Measurements from ENCODE around the gene LRRFIP1.

Gene LRRFIP1

DNA sequence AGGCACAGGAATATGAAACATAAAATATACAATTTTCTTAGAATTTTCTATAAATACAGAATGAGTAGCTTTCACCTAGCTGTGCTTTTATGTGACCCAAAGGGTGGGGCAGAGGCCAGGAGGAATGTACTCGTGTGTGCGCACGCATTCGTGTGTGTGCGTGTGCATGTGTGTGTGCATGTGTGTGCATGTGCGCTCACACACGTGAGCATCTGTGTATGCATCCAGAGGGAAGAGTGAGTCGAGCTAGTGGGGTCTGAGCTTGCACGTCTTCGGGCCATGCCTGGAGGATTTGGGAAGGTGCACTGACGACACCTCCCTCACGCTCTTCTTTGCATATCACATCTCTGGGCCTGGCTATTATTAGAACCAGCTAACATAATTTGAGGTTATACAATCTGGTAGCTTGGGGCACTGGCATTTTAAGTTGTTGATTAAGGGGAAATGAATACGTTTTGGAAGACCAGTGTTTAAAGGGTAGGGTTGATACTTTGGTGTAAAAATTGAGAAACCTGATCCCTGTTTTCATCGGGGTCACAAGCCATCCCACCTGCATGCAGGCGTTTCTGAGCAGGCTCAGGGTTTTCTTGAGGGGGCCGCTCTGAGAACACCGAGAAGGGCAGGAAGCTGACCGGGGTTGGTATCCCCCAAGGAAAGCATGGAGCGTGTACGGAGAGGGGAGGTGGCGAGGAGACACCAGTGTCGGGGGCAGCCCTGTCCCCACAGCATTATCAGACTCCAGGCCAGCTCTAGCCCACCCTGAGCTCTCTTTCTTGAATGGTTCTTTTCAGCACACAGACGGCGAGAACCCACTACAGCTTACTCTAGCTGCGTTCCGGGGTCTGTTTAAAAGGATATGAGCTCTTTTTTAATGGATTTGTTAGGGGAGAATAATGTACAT lies 85.3 kb downstream of the LRRFIP1 start:
- no peak for DNase-seq (ENCODE audit: low read depth, low spot score)
- H3K4me3 ChIP-seq (ENCODE audit: low read length) = no peak overlapping the region

DNA sequence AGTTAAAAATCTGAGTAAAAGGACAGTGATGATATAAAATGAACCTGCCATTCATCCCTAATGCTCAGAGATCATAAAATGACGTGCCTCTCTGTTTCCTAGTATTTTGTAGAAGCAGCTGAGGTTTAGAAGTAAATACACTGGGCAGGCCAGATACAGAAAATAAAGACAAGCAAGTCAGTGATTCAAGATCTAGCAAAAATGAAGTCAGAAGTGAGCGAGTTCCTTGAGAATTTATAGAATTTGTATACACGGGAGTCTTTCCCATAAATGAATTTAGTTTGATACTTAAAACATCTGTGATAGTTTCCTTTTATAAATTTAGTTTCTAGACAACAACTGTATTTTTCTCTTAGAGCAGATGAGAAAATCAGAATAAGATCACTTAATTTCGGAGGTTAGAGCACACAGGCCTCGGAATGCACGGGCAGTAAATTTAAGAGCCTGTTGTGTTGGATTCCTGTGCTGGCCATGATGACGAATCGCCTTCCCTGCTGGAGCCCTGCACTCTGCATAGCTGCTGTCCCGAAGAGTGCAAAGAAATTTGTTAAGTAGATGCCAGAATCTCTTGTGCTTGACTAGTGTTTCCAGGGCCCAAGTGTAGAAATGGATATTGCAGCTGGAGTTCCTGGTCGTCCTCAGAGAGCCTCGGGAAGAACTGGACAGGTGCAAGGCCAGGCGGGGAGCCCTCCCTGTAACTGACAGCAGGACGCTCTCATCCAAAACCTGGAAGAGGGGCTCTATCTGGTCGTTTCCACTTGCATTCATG lies 87.5 kb downstream of the LRRFIP1 start:
- DNase-seq (ENCODE audit: low read depth, low spot score) = no peak
- H3K4me3 ChIP-seq (ENCODE audit: low read length) = no peak overlapping the region

DNA sequence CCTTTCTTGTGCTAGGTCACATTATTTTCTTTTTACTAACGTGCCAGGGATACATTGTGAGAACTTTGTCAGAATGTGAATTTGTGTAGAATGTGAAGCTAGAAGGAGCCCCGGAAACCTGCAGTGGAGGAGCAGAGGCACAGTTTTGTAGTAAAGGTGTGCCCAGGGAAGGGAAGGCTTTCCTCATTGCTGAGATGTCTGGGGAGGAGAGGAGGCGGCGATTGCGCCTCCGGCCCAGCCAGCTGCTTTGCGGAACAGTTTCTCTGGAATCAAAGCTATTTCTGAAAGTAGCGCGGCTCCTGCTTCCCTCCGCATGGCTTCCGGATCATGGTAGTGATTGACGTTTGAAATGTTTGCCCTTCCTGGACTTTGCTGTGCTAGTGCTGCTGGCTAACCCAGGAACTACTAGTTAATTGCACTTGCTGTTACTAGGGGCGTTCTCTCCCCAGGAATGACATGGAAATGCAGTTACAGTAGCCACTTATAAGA lies 88.1 kb downstream of the LRRFIP1 start:
- H3K4me3 ChIP-seq (ENCODE audit: low read length) = no peak overlapping the region
- no peak for DNase-seq (ENCODE audit: low read depth, low spot score)

DNA sequence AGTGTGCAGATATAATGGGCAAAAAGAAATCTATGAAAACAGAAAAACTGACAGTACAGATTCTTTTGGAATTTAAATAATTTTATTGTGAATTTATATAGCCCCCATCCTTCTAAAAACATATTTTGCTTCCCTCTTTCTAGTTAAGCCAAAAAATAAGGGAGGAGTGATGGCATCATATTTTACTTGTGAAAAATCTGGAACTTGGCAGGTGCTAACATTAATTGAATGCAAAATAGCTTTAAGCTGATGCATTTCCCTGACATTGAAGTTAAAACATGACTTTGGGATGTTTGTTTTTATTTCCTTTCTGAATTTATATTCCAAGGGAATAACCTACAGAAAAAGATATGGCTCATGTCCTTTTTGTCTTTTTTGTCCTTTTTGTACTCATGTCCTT lies 88.6 kb downstream of the LRRFIP1 start:
- no peak for DNase-seq (ENCODE audit: low read depth, low spot score)
- no peak overlapping the region for H3K4me3 ChIP-seq (ENCODE audit: low read length)

DNA sequence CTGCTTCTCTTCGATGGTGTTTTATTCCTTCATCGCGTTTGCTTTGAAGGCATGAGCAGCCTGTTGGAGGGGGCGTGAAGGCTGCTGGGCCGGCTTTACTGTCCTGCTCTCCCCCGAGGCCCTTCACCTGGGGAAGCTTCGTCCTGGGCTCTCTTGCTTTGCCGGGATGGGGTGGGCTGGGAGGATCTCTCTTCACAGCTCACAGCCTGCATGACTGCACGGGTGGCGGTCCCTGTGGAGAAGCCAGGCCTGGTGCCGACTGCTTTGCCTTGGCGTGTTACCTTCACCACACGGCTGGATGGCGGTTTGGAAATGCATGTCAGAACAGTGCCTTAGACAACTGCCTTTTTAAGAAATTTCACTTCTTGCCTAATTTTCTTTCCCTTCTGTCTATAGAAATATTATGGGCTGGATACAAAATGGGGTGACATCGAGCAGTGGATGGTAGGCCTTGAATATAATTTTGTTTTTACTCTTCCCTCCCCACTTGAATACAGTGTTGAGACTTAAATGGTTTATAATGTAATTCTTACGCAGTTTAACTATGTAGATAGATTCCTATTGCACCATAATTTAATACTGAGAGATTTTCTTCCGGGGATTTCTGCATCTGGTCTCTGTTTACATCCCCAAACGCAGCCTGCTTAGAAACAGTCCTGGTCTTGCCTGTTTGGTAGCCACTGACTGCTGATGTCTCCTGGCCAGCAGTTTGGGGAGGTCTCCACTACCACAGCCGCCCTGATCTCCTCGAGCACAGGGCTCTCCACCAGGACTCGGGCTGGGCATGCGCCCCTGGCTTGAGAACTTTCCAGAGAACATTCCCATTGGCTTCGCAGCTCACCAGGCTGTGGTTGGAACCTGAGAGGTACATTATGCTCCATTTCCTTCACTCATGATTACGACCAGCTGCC lies 90.2 kb downstream of the LRRFIP1 start:
- no peak overlapping the region for H3K4me3 ChIP-seq (ENCODE audit: low read length)
- DNase-seq (ENCODE audit: low read depth, low spot score) = no peak

DNA sequence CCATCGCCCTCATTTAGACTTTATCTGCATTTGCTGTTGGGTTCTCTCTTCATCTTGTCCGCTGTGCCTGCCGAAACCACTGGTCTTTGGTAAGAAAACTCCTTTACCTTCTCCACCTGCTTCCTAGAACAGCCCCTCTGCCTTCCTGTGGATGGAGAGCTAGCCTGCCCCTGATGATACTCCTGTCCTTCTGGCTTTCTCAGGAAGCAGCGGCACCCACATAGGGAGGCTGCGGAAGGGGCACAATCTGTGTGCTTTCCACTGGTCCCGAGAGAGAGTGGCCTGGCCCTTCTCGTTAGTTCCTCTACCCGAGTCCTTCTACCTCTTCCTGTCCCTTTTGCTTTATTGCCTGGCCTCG lies 90.9 kb downstream of the LRRFIP1 start:
- no peak for DNase-seq (ENCODE audit: low read depth, low spot score)
- H3K4me3 ChIP-seq (ENCODE audit: low read length) = no peak overlapping the region

DNA sequence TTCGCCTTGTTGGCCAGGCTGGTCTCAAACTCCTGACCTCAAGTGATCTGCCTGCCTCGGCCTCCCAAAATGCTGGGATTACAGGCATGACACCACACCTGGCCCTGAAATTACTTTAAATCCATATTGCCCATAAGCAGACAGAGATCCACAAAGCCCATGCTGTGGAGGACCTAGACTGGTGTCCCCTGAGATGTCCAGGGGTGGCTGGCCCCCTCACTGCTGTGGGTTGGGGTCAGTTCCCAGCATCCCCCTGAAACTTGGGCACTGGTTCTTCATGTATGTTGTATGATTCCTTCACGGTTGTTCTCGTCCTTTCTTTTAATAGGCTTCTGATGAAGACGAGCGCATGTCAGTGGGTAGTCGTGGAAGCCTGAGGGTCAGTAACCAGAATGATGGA lies 93.1 kb downstream of the LRRFIP1 start:
- no peak for DNase-seq (ENCODE audit: low read depth, low spot score)
- no peak overlapping the region for H3K4me3 ChIP-seq (ENCODE audit: low read length)

DNA sequence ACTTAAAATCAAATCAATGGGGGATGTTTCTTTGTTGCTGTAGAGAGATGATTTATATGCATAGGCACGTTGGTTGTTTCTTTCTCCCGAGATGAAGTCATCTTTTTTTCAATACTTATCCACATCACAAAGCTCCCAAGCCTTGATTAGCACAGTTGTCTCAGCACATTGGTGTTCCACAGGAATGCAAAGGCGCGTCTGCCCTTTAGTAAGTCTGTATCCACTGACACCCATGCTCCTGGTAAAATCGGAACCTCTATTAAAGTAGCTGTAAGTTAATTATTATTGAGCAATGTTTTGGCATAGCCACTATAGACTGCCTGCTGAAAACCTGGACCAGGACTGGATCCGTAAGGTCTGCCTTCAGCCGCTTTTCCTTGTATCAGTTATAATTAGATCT lies 93.6 kb downstream of the LRRFIP1 start:
- DNase-seq (ENCODE audit: low read depth, low spot score) = no peak
- H3K4me3 ChIP-seq (ENCODE audit: low read length) = no peak overlapping the region

DNA sequence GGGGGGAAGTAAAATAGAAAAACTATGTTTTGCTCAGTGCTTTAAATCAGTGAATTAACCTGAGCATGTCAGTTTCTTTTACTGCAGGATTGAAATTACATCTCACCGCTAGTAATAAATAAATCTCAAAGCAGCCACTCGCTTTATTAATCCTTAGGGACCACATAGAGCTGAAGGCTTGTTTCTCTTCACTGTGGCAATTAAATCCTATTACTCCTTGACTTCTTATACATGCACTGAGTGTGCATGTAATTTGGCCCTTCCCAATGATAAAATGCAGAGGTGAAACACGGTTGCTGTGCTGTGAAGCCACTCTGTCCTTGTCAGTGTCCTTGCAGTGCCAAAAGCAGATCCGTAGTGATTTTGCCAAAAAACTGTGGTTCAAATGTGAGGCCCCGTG lies 94.1 kb downstream of the LRRFIP1 start:
- no peak for DNase-seq (ENCODE audit: low read depth, low spot score)
- no peak overlapping the region for H3K4me3 ChIP-seq (ENCODE audit: low read length)

DNA sequence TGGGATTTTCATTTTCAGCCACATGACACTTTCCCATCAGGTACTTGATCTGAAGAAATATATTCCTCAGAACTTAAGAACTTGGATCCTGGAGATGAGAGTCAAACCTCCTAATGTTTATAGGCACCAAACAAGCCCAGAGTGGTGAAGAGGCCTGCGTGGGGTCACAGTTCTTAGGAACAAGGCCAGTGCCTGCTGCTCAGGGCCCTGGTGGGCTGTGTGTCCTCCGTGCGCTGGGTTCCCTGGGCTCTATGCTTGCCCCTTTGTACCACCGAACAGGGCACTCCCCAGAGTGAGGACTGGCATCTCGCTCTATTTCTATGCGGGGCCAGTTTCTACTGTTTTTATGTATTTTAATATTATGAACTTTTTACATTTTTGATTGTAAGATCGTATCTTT lies 95.2 kb downstream of the LRRFIP1 start:
- H3K4me3 ChIP-seq (ENCODE audit: low read length) = no peak overlapping the region
- DNase-seq (ENCODE audit: low read depth, low spot score) = no peak

DNA sequence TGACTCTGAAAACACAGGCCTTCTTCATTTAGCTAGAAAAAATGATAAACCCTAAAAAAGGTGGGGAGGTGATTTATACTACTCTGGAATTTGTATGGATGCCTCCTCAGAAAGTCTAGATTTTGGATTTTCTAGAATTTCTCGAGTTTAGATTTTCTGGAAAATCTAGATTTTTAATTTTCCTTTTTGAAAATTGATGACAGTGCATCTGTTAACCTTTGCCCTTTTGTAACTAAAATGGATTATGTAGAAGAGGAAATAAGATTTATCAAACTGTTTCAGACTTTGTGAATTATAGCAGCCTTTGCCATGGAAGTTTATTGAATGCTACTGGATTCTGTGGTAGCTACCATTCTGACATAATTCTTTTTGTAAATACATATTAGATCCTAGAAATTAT lies 95.6 kb downstream of the LRRFIP1 start:
- no peak for DNase-seq (ENCODE audit: low read depth, low spot score)
- H3K4me3 ChIP-seq (ENCODE audit: low read length) = no peak overlapping the region

DNA sequence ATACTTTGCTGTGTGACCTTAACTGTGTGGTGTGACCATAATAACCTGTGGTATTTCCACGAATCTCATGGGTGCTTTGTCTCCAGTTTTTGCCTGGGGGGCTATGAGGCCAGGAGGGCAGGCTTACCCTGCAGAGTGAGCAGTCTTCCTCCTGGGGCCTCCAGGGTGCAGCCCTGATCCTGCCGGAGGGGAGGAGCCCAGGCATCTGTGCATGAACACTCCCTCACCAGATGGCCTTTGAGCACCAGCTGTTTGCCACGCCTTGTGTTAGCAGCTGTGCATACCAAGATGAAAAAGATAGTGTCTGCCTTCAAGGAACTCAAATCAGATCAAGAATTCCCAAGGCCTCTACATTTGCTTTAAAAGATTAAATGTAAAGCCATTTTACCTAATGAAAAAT lies 96.2 kb downstream of the LRRFIP1 start:
- peak; percentile 59 for DNase-seq (ENCODE audit: low read depth, low spot score)
- H3K4me3 ChIP-seq (ENCODE audit: low read length) = no peak overlapping the region

DNA sequence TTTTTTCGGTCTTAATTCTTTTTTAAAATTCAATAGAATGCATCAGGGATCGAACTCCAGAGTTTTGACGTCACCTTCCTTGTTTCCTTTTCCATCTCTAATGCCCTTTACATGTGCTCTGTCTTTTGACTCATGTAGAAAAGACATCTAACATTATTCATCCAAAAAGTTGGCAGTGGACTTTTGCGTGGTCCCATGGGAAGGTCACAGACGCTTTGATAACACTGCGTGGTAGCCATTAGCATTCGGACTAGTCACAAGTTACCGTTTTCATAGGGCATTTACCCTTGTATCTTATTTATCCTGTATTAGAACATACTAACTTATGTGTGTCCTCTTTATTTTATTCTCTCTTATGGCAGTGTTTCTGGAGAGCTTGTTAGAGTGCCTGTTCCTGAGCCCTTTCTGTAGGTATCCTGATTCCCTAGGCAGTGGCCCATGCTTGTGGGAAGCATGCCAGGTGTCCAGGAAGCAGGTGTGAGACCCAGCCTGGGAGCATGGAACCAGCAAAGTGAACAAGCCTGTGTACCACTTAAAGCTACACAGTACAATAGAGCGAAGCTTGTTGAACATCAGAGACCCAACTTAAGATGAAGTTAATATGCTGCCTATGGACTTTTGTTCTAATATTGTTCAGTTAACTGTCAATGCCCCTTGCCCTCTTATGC lies 97.6 kb downstream of the LRRFIP1 start:
- no peak for DNase-seq (ENCODE audit: low read depth, low spot score)
- no peak overlapping the region for H3K4me3 ChIP-seq (ENCODE audit: low read length)

DNA sequence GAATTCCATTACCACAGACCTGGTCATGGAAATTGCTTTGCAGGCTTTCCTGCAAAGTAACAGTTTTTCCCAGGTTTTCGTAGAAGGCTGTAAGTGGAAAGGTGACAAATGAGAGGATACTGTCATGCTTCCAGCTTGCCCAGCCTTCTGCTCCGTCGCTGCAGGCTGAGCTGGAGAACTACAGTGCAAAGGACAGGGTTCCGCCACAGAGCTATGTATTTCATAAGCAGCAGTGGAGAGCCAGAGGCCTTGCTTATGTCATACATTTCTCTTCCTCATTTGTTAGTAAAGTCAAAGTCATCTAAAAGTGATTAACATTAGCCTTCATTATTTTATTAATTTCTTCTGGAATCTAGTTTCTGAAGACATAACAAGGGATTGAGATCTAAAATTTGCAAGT lies 98.3 kb downstream of the LRRFIP1 start:
- DNase-seq (ENCODE audit: low read depth, low spot score) = no peak
- no peak overlapping the region for H3K4me3 ChIP-seq (ENCODE audit: low read length)

DNA sequence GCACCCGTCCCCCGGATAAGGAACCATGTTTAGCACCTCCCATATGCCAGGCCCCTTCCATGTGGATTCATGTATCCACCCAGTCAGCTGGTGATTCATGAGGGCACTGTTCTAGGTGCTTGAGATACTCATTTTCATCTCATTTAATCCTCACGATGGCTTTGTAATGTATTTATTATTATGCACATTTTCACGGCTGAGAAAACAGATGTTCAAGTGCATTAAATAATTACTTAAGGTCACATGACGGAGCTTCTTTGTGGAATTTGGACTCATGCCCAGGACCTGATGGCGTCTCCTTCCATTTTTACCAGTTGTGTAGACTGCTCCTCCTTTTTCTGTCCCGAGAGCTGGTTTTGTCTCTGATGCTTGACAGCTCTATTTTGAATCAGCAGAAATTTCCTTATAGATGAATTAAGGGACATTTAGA lies 99.0 kb downstream of the LRRFIP1 start:
- DNase-seq (ENCODE audit: low read depth, low spot score) = no peak
- no peak overlapping the region for H3K4me3 ChIP-seq (ENCODE audit: low read length)

DNA sequence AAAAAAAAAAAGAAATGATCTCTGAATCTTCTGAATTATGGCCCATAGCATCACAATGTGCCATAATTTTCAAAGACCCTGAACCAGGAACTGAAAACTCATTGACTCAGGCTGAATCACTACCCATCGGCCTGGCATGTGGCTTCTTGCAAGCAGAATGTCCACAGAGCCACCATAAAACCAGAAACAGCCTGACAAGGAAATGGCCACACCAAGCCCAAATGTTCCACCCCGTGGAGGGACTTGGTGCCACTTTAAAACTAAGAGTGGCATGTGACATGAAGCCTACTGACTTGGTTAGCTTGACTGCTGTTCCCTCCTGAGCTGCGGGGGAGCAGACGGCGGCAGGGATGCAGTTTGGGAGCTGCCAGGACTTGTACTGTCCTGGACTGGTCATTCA lies 100.0 kb downstream of the LRRFIP1 start:
- DNase-seq (ENCODE audit: low read depth, low spot score) = no peak
- H3K4me3 ChIP-seq (ENCODE audit: low read length) = no peak overlapping the region

DNA sequence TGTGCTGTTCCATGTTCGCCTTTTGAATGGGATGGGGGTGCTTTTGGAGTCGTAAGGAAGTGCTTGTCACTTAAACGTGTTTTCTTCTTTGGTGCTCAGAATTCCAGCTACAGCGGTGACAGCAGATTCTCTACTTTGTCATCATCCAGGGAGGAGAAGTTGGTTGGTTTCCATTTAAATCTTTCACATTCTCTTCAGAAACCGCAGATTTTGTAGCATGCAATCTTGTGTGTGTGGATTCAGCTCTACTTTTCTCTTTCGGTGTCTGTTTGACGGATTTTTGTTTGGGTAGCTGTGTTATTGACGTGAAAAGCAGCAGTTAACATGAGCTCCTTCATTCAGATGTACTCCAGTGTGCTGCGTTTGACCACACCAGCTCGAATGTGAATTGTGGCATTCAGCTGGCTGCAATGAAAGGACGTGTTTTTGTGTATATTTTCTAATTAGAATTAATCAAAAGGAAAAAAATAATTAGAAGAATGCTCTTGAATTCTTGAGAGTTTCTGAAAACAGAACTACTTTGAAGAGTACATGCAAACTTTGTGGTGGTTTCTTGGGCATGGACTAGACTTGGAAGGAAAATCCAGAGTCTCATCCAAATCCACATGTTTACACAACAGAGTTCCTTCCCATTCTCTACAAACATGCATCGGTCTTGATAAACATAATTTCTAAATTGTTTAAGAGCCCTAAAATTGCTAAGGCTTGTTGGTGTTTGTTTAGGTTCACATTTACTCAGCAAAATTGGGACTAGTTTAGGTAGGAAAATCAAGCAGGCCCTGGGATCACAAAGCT lies 102.5 kb downstream of the LRRFIP1 start:
- DNase-seq (ENCODE audit: low read depth, low spot score) = no peak
- H3K4me3 ChIP-seq (ENCODE audit: low read length) = no peak overlapping the region

DNA sequence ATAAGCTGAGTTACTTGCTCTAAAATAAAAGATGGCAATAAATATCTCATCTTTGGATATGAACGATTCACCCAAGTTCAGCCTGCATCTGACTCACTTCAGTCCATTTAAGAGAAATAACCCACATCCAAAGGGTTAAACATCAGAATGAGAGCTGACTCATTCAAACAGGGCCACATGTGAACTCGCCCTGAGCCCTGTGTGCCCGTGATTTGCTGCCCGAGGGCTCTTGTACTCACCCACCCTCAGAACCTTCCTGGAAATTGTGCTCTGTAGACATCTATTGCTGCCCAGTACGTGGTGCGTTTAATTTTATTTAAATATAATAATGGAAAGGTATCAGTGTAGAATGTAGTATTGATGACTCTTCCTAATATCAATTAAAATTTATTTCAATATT lies 104.3 kb downstream of the LRRFIP1 start:
- H3K4me3 ChIP-seq (ENCODE audit: low read length) = no peak overlapping the region
- no peak for DNase-seq (ENCODE audit: low read depth, low spot score)

Measured in Jurkat, Clone E6-1 (cell line).